ENCODE measurements around the gene RTN4IP1.
"Not testable (repeated sequence)": the region's sequence is repeated elsewhere in the genome, so short reads cannot be mapped to it uniquely, and the experiment has no call there.

Gene RTN4IP1

DNA sequence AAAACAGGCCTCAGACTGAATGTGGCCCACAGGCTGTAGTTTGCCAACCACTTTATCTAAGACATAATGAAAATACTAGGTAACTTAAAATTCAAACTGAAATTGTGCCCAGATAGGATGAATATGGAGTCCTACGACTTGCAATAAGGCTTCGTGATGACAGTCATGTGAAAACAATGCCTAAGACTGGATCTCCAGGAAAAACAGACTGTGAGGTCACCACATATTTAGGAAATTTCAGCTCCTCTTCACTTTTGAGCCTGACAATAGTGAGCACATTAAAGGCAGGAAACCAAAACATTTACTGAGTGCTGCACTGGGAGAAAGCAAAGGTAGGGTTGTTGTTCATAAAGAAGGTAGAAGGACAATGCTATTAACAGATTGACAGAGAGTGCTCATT is 50.0 kb downstream of the RTN4IP1 start:
- DNase-seq (ENCODE audit: low spot score), result no peak

GRCh38 chr6:106574741-106575458 is 54.4 kb downstream of the RTN4IP1 start:
- DNase-seq (ENCODE audit: low spot score), result no peak

- no peak for DNase-seq (ENCODE audit: low spot score)
Measured at GRCh38 chr6:106572875-106573585, 56.3 kb downstream of the RTN4IP1 start.

GRCh38 chr6:106572436-106572835 is 56.9 kb downstream of the RTN4IP1 start:
- no peak for DNase-seq (ENCODE audit: low spot score)

DNA sequence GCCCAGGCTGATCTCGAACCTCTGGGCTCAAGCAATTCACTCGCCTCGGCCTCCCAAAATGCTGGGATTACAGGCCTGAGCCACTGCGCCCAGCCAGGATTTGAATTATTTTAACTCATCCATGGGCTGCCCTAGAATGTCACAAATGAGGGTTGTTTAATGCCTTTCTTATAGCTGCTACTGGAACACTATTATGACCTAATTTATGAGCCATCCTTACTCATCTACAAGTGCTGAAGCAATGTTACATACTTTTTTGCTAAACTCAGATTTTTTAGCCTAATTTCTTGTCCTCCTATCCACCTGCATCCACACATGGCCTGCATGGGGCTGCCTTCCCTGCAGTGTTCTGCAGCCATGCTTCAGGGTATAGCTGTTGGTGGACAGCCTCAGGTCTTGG is 59.9 kb downstream of the RTN4IP1 start:
- no peak for DNase-seq (ENCODE audit: low spot score)

DNA sequence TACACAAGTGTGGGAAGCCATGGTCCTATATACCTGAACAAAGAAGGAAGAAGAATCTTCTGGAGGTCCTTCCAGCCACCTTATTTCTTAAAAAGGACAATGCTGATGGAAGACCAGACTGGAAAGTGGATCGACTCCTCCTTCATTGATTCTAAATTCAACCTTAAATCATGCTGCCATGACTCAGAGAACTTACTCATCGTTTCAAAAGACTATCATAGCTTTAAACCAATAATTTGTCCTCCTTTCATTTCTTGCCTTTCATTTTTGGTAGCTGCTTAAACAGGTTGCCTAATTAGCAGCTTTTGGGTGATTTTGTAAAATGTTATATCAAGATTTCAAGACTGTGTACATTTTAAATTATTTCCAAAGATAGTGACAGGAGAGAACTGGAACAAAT is 60.8 kb downstream of the RTN4IP1 start:
- DNase-seq (ENCODE audit: low spot score), result no peak

- DNase-seq (ENCODE audit: low spot score), result no peak
Measured at GRCh38 chr6:106564476-106564875, 64.8 kb downstream of the RTN4IP1 start.

DNA sequence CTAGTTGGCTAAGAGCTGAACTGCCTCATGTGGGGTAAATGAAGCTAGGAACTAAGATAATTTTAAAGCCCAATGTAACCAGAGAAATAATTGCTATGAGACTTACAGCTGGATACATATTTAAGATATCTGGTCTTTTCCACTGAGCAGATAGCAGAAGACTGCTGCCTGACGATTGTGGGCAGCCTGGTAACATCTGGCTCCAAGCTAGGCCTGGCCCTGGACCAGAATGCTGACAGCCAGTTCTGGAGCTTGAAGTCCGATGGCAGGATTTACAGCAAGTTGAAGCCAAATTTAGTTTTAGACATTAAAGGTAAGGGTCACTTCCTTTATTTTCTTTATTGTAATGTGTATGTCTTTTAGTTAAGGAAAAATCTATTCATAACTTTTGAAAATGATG is 65.7 kb downstream of the RTN4IP1 start:
- no peak for DNase-seq (ENCODE audit: low spot score)

GRCh38 chr6:106561686-106562405 is 67.5 kb downstream of the RTN4IP1 start:
- DNase-seq (ENCODE audit: low spot score), result no peak

- DNase-seq (ENCODE audit: low spot score), result no peak
Measured at GRCh38 chr6:106560996-106561685, 68.2 kb downstream of the RTN4IP1 start.

DNA sequence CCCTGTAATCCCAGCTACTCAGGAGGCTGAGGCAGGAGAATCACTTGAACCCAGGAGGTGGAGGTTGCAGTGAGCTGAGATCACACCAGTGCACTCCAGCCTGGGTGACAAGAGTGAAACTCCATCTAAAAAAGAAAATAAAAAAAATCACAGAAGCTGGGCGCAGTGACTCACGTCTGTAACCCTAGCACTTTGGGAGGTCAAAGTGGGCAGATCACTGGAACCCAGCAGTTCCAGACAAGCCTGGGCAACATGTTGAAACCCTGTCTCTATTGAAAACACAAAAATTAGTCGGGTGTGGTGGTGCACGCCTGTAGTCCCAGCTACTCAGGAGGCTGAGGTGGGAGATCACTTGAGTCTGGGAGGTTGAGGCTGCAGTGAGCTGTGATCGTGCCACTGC is 69.6 kb downstream of the RTN4IP1 start:
- DNase-seq (ENCODE audit: low spot score), result not testable (repeated sequence)

- DNase-seq (ENCODE audit: low spot score), result no peak
Measured at GRCh38 chr6:106558364-106558763, 70.9 kb downstream of the RTN4IP1 start.

- no peak for DNase-seq (ENCODE audit: low spot score)
Measured at GRCh38 chr6:106557837-106558236, 71.5 kb downstream of the RTN4IP1 start.

GRCh38 chr6:106556368-106556960 is 72.8 kb downstream of the RTN4IP1 start:
- DNase-seq (ENCODE audit: low spot score), result no peak

DNA sequence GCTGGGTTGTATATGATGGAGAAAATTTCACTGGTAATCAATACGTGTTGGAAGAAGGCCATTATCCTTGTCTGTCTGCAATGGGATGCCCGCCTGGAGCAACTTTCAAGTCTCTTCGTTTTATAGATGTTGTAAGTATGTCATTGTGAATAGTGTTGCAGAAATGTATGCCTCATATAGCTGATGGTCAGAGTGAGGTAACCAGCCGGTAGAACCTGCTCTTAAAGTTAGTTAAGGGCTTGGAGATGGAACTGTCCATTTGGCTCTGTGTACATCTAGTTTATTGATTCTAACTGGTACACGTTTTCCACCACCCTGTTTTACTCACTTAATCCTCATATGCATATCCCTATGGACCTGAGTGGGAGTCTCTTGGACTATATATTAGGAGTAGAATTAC is 73.5 kb downstream of the RTN4IP1 start:
- no peak for DNase-seq (ENCODE audit: low spot score)

GRCh38 chr6:106553440-106553839 is 75.9 kb downstream of the RTN4IP1 start:
- no peak for DNase-seq (ENCODE audit: low spot score)

GRCh38 chr6:106551155-106551554 is 78.1 kb downstream of the RTN4IP1 start:
- no peak for DNase-seq (ENCODE audit: low spot score)

DNA sequence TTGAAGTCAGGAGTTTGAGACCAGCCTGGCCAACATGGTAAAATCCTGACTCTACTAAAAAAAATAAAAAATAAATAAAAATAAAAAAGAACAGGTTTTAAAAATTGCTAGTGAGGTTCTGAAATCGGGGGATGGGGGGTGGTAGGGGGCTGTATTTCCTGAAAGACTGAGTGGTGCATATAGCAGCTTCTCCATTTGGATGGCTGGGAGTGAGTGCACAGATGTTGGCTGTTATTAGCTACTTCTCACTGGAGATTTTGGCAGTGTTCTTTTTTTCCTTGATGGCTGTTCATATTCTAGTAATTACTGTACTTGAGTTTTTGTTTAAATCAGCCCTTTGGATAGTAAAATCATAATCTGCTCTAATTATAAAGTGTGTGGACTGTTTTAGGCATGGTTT is 79.8 kb downstream of the RTN4IP1 start:
- DNase-seq (ENCODE audit: low spot score), result no peak

- not testable (repeated sequence) for DNase-seq (ENCODE audit: low spot score)
Measured at GRCh38 chr6:106548926-106549455, 80.3 kb downstream of the RTN4IP1 start.

GRCh38 chr6:106547601-106548453 is 81.5 kb downstream of the RTN4IP1 start:
- no peak for DNase-seq (ENCODE audit: low spot score)
